Measurements from ENCODE around the gene INSYN2B.

- TF ChIP-seq CTCF (conservative IDR thresholded peaks at IDR 0.05; ENCODE audit: low read depth, low read length) (no peak), EZH2phosphoT487 (IDR thresholded peaks at IDR 0.05; ENCODE audit: borderline replicate concordance, low read length) (no peak)
Measured at GRCh38 chr5:169979871-169980270, 424 bp downstream of the INSYN2B start.
